GM19452 (cell line): Measurements from ENCODE around the gene CACNA1C.

ENCODE experiments used
- ATAC-seq: cut with Tn5 transposase; IDR thresholded peaks from one replicate; pipeline ENCODE4 v1.9.1; 2021; ENCODE audit not compliant: unreplicated experiment

CACNA1C gene

DNA sequence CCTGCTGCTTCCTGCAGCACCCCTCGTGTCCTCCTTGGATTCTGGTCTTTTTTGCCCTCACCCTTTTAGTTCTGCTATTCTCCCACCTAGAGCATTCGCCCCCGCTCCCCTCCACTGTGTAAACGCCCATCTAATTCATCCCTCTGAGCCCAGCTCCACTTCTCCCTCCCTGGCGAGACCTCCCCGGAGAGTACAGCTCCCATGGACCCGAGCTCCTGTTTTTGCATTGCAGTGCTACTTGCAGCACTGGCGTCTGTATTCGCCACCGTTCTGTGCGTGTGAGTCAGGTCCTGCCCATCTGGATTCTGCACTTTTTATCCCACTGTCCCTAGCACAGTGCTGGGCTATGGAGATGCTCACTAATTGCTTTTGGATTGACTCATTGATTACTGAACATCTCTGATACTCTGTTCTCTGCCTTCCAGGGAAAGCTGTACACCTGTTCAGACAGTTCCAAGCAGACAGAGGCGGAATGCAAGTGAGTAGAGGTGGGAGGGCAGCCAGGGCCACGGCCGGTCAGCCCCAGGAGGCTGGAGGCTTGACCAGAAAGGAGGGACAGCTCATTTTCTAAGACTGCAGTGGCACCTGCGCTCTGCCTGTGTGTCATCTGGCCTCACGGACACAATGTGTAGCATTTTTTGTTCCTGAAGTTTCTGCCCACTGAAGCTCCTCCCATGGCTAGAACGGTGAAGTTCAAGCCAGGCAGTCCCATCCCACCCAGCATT, 553.6 kb downstream of the CACNA1C start:
- no peak for ATAC-seq

DNA sequence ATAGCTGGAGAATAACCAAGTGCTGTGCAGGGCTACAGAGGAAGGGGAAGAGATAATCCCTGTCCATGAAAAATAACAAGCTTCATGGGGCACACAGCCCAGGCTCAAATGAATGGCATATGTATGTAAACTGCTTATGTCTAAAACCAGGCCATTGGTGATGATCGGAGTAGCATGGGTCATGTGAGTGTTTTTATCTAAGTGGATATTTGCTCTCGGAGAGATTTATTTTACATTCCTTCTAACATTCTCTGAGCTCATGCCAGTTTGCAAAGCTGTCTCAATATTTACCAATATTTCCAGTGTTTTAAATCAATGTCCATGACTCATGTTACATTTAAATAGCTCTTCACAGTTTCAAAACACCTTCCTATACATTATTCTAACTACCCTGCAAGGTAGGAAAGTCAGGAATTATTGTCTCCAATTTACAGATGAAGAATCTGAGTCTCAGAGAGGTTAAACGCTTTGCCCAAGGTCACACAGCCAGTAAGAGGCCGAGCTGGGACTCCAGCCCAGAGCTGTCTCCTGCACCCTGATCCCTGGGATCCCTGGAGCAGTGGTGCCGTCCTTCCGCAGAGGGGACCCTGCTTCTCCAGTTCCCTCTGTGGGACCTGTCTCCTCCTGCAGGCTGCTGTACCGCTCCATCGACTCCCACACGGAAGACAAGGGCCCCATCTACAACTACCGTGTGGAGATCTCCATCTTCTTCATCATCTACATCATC, 555.3 kb downstream of the CACNA1C start:
- no peak for ATAC-seq

DNA sequence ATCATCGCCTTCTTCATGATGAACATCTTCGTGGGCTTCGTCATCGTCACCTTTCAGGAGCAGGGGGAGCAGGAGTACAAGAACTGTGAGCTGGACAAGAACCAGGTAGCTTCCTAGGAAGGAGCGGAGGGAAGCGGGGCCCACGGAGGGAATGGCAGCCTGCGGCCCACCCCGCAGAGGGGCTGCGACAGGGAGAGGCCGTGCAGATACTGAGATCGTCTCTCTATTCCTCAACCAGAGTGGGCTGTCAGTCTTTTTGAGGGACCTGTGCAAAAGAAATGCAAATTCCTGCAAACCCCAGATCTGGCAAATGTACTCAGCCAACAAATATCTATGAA, 555.8 kb downstream of the CACNA1C start:
- no peak for ATAC-seq

DNA sequence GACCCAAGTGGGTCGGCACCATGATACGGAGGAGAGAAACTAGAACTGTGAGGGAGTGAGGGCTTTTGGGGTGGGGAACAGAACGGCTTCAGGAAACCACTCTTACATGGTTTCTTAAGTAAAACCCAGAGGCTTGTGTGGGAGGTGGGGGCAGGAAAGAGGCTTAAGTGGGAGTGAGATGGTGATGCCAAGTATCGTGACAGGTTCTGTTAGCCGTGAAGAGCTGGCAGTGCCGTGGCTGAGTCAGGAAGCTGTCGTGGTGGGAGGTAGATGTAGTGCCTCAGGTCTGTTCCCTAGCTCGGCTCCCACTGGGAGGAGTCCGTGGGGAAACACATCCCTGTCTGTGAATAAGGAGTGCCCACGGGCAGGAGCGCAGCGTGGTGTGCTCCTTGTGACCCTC, 556.2 kb downstream of the CACNA1C start:
- ATAC-seq: no peak

DNA sequence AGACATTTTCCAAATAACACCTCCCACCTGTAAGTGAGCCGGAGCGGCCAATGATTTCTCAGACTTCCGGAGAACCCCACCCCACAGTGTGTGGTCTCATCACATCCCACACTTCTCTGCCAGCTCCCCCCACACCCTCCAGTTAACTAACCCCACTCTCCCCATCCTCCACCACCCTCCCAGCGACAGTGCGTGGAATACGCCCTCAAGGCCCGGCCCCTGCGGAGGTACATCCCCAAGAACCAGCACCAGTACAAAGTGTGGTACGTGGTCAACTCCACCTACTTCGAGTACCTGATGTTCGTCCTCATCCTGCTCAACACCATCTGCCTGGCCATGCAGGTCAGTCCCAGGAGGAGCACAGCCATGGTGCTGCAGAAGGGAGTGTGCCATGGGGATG, 557.6 kb downstream of the CACNA1C start:
- no peak for ATAC-seq

DNA sequence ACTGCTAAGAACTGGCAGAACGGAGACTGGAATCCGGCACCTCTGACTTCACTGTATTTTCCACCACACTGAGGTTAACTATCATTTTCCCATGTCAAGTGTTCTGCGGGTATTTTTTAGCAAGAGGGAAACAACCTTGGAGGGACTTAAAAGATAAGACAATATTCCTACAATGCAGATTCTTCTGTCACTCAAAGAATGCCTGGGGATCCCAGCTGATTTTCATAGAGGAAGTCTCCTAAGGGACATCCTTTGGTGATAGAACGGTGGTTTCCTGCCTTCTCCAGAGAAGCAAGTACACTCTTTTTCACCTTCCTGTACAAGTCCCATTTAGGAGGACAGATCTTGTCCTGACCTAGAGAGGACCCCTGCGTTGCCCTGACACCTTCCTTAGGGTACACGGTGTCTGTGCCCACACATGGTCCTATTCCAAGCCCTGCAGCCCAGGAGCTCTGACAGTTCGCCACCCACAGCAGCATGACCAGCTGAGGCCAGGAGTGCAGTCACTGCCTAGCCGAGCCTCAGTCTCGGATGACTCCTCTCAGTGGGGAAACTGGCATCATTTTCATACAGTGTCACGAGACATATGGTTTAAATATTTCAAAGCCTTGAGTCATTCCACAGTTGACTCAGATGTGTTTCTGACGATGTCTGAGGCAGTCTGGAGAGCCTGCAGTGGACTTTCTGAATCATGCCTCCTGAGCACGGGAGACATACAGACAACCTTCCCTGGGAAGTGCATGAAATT, 560.7 kb downstream of the CACNA1C start:
- no peak for ATAC-seq

DNA sequence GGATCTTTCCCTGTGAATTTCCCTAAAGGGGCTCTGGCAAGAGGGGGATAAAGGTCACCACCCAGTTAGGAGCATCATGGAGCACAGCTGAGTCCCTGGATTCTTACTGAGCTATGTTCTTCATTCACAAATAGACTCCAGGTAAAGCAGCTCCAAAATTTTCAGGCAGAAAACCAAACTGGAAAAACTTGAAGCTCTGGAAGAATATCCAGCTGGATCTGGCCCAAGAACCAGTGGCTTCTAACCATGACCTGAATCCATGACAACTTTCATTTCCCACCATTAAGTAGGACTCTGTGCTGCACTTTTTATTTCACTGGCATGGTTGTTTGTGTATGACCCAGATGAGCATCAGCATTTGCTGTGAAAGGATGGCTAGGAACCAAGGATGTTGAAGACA, 561.6 kb downstream of the CACNA1C start:
- ATAC-seq: no peak

DNA sequence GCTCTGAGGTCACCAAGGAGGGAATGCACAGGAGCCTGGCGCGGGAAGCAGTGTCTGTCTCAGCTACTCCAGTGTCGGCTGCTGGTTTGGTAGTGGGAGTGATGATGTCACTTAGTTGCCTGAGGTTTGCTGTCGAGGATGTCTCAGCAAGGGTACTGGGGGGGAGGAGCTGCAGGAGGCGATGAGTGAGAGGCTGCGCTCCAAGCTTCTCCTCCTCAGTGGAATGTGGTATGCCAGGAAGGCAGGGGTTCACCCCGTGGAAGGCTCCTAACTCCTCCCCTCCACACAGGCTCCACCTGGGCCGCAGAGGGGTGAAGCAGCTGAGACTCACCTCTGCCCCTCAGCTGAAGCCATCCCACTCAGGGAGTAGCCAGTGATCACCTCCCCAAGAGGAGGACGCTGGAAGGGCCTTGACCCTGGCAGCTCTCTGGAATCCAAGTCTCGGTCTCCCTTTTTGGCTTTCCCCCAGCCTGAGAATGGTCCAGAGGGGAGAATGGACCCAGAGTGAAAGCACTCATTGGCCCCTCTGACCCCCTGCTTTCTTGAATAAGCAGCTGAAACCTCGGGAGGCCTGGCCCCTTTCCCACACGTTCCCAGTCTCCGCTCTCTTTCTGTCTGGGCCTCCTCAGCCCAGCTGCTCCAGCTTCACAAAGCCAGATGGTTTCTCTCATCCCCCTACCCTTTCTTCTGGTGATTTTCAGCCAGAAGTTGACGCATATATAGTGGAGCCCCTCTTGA, 563.0 kb downstream of the CACNA1C start:
- ATAC-seq: no peak

DNA sequence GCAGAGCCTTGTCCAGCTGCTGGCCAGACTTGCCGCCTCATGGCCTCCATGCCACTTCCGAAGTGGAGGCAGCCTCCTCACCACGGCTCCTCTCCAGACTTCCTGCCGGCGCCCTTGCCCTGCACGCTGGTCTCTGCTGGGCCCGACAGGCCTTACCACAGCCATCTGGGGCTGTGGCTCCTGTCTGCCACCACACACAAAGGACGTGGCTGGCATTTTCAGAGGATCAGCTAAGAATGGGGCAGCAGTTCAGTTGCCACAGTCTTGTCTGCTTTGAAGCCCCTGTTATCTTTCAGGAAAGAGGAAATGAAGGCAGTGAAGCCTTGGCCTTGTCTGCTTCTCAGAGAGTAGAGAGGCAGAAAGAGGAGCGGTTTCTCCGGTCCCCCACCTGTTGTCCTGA, 564.0 kb downstream of the CACNA1C start:
- no peak for ATAC-seq

DNA sequence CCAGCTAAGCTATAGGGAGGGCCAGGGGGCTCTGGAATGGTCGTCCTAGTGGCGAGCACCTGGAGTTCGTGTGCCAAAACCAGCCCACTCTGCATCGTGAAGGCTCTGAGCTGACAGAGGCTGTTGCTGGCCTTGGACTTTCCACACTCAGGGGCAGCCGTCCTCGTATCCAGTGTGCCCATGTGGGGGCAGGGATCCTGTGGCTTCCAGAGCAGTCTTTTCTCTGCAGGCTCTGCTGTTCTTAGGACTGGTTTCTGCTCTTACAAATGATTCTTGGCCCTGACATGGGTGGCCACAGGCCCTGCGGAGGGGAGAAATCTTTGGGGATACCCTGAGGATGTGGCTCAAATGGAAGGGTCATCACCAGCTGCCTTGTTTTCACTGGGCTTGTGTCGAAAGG, 564.6 kb downstream of the CACNA1C start:
- ATAC-seq: no peak

DNA sequence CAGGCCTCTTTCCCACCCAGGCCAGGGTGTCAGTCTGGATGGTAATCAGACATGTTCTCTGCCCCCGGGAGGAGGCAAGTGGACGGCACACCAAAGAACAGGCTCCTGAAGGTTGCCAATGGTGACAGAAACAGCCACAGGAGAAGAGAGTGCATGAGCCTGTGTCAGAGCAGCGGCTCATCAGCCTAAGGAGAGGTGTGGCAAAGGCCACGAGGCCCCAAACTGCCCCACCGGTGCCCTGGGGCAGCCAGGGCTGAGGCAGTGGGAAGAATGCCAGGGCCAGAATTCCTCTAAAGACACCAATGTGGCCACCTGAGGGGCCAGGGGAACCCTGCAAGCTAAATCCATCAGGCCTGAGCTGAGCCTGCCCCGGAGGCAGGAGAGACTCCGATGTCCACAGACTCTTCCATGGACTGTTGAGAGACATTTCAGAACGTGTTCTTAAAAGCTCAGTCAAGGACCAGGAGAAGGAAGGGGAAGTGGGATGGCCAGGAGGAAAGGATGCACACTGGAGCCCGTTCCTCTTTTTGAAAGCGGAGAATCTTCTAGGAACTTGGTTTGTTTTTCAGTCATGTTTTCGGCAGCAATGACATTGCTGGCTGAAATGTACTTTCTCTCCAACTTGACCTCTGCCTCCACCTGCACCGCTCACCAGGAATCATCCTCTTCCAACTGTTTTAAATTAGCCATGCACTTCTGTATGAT, 565.7 kb downstream of the CACNA1C start:
- no peak for ATAC-seq

DNA sequence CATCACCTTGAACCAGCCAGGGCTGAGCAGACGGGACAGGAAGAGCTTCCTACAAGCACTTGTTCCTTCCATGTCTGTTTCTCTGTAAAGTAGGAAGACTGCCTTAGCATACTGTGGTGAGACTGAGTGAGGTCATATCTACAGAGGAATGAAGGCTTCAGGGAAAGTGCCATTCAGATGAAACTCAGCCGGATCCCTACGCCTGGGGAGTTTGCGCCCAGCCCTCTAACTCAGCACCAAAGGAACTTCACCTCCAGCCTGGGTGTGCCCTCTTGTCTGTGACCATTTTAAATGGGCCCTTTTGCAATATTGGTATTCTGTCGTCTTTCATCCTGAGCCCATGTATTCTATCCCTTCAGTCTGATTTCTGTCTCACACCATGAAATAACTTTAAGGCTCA, 566.3 kb downstream of the CACNA1C start:
- ATAC-seq: no peak

DNA sequence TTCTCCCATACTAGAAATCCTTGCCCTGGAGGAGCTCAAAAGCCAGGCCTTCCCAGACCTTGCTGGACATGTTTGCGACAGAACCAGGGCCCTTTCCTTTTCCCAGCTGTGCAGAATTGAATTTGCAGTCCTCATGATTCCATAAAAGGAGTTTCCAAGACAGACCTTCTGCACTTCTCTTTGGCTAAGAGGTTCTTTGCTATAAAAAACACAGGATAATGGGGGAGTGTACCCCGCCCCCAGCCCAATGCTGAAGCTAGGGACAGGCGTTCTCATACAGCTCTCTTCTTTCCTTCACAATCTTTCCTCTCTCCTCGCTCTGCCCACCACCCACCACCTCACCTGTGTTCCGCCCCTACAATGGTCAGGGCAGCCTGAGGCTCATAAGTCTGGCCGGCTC, 569.7 kb downstream of the CACNA1C start:
- no peak for ATAC-seq

DNA sequence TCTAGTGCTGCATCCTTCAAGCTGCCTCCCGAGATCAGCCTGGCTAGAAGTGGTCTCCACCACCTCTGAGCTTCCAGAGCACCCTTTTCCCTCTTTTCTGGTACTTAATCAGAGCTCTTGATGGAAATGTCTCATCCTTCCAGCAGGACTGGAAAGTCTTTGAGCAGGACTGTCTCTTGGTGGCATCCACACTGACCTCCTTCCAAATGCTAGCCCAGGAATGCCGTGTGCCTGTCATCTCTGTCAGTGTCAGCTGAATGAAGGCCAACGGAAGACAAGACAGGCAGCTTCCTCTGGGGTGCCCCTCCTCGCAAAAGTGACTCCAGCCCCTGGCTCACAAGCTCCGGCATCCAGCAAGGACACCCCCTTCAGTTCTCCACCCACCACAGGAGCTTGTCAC, 570.7 kb downstream of the CACNA1C start:
- no peak for ATAC-seq

DNA sequence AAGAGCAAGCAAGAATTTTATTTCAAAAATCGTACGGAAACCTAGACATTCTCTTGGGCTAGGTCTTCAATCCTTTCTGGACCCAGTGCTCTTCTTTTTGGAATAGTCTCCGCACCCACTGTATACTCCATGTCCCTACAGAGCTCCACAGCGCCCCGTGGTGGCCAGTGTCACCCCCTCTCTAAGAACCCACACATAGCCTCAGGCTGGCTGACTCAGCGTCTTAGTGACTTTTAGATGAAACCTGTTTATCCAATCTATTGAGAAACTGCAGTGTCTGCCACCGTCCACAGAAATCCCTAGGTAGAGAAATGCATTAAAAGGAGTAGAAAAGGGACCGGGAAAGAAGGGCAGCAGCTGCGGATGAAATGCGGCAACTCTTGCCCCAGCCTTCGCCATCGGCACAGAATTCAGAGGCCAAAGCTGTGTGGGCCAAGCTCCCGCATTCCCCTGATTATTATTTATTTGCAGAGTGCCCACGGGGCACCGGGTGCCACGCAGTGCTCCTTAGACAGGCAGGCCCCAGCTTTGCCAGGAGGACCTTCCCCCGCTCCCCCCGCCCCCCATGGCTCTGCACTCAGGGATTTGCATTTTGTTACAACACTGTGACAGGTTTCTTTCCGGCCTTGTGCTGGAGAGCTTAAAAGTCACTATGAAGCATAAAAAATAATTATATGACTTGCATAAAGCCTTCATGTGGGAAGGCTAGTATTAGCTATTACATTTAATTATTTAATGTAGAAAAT, 571.9 kb downstream of the CACNA1C start:
- ATAC-seq: no peak

DNA sequence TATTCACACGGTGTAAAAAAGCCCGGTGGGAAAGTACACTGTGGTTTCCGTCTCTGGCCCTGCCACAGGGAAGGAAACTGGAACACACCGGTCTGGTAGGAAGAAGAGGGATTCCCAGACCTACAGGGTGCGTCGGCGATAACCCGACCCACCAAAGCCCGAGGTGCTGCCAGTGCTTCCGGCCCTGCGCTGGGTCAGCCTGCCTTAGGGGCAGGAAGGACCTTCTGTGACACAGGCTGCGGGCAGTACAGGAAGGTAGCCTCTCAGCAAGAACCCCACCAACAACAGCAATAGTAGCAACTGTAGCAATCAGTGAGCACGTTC, 572.5 kb downstream of the CACNA1C start:
- no peak for ATAC-seq

DNA sequence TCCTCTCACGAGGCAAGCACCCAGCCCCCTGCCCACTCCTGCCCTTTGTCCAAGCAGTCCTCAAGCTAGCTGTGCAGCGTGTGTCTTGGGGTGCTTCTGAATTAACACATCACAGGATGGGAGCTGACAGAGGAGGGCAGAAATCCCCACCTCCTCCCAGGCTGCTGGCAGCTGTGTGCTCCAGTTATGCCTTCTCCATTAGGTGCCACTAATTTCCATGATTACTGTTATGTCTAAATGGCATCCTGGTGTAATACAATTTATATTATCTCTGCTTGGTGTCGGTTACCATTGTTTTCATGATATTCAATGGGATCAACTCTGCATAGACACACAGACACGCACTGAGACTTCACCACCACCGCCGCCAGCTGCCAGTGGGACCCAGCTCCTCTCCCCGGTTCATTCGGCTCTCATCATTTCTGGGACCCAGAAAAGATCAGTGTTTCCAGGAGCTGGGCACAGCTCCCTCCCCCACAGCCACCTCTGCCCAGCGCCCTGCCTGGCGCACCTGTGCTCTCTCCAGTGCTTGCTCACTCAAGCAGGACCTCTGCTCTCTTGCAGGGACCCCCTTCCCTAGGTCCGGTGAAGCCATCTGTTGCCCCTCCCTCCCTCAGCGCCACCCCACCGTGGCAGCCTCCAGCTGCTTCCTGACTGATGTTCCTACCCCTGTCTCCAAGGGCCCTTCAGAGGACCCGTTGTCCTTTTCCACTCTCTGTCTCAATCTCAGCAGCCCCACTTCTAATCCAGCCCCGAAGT, 574.5 kb downstream of the CACNA1C start:
- no peak for ATAC-seq

DNA sequence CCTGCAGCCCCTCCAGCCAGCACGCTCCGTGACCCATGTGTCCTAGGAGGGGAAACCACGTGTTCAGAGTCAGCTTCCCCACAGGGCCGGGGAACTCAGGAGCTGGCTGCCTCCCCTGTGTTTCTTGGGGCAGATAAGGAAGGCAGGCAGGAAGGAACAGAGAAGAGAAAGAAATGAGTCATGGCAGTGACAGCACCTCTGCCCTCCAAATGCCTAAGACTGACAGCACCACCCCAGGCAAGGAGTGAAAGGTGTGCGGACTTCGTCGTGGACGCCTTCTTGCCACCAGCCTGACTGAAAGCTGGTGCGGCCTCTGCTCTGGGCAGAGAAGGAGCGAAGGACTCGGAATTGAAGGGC, 575.0 kb downstream of the CACNA1C start:
- no peak for ATAC-seq

DNA sequence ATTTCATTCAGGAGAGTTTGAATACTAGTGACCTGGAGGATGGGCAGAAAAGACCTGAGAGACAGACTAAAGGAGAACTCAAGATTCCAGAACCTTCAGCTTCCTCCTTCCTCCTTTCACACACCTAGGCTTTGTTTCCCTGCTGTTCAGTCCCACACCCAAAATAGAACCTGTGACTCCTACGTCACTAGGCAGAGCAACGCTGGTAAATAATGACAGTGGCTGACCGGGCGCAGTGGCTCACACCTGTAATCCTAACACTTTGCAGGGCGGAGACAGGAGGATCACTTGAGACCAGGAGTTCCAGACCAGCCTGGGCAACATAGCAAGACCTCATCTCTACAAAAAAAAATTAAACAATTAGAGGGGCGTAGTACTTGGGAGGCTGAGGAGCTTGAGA, 575.6 kb downstream of the CACNA1C start:
- no peak for ATAC-seq

DNA sequence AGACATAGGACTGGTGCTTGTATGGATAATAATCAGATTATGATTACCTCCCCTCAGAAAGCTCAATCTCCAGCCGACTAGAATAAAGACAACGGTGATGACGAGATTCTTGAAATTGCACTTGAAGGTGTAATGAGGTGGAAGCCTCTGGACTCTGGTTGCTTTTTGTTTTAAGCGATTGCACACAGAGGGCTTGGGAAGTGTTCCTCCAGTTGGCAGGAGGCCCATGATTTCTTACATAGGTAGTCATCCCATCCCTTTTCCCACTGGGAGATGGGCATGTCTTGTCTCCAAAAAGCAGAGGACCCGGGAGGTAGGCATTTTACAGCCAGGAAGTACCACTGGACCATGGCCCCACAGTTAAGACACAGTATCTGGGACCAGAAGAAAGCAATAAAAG, 576.3 kb downstream of the CACNA1C start:
- ATAC-seq: no peak
